ENCODE measurements around the gene KRTCAP2.

DNA sequence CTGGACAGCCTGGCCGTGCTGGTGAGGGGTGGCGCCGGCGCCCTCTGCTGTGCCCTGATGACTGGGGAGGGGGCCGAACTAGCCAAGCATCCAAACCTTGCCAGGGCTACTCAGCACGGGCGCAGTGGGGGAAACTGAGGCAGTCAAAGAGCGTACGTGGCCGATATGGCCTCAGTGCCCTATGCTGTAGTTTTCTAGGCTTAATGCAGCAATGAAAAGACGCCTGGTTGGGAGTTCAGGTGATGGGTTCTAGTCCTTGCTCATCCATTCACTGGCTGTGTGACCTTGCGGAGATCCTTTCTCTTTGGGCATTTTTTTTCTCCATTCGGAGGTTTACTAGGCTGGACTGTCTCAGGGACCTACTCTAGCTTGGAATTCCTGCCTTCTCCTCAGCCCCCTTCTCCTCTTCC is 36.2 kb upstream of the KRTCAP2 start:
- TF ChIP-seq, protein P1, sequence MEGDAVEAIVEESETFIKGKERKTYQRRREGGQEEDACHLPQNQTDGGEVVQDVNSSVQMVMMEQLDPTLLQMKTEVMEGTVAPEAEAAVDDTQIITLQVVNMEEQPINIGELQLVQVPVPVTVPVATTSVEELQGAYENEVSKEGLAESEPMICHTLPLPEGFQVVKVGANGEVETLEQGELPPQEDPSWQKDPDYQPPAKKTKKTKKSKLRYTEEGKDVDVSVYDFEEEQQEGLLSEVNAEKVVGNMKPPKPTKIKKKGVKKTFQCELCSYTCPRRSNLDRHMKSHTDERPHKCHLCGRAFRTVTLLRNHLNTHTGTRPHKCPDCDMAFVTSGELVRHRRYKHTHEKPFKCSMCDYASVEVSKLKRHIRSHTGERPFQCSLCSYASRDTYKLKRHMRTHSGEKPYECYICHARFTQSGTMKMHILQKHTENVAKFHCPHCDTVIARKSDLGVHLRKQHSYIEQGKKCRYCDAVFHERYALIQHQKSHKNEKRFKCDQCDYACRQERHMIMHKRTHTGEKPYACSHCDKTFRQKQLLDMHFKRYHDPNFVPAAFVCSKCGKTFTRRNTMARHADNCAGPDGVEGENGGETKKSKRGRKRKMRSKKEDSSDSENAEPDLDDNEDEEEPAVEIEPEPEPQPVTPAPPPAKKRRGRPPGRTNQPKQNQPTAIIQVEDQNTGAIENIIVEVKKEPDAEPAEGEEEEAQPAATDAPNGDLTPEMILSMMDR (optimal IDR thresholded peaks at IDR 0.05 in 1 of 3, IDR thresholded peaks at IDR 0.05 in 1 of 3, conservative IDR thresholded peaks at IDR 0.05 in 1 of 3; ENCODE audit: extremely low read depth in 1 of 3, insufficient read depth in 2 of 3, low read length in 3 of 3): no peak
- TF ChIP-seq EZH2 (IDR thresholded peaks at IDR 0.05; ENCODE audit: low read length): no peak

Data from keratinocyte (primary cell).